Occipital lobe (tissue), 2 donors: ENCODE results near the gene ZFP36L2. TPM values are rescaled to one million over a fixed set of nuclear protein-coding genes. Genes with fewer than 3 reads are reported as not detected.

Experiments
- DNase-seq: peaks from one replicate; lab custom pipeline; 2025; lab: John Stamatoyannopoulos, UW
- total RNA-seq: library from RNA; depleted of rRNA; stranded (reverse); fragments of >200 nt; gene quantifications from one replicate; pipeline ENCODE4 v1.2.3, GENCODE V29; 2014

ZFP36L2 gene
- total RNA-seq, 1 donor from 2014 or later: 2.5 TPM

DNA sequence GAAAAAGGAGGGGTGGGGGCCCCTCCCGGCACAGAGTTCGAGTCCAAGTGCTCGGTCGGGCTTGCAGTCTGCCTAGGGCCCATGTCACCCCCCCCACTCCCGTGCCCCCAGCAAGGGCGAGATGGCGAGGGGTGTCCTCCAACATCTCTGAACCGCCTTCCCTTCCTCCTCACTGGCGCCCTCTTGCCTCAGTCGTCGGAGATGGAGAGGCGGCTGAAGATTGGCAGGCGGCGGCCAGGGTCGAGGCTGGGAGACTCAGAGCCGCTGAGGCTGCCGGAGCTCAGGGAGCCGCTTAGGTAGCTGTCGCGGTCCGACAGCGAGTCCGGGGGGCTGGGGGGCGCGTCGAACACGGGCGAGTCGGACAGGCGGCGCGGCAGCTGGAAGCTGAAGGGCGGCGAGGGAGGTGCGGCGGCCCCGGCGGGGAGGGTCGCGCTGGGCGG, 2.3 kb downstream of the ZFP36L2 start:
- no peak for DNase-seq

GRCh38 chr2:43223521-43224001, 2.8 kb downstream of the ZFP36L2 start:
- DNase-seq: no peak

- no peak for DNase-seq
Observed at GRCh38 chr2:43222475-43223309, 3.7 kb downstream of the ZFP36L2 start.

DNA sequence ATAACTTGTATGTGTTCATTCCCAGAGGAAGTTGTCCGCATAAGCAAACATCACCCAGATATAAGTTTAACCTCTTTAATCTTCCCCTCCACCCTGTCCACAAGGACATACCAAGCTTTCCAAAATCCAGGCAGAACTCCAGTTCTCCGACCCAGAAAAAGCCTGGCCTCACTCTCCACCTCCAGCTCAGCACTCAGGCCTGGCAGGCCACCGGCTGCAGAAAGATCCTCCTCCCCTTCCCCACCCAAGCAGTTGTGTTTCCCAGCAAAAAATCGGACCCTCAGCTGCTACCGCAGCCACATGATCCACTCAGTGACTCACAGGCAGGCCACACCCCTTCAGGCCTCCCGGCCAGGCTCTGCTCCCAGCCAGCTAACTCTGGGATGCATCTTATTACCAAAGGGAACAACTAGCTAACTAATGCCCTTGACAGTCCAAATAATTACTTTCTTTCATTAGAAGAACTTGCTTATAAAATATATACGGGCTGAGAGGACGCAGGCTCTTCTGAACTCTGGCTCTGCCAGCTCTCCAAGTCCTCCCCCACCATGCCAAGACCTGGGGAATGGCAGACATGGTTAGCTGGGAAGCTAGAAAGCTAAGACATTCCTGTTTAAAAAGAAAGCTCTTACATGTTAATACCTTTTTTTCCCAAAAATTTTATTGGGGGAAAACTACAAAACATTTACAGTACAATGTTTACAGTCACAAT, 4.5 kb downstream of the ZFP36L2 start:
- DNase-seq: peak; percentile 79

GRCh38 chr2:43221124-43221762, 5.2 kb downstream of the ZFP36L2 start:
- DNase-seq: no peak

DNA sequence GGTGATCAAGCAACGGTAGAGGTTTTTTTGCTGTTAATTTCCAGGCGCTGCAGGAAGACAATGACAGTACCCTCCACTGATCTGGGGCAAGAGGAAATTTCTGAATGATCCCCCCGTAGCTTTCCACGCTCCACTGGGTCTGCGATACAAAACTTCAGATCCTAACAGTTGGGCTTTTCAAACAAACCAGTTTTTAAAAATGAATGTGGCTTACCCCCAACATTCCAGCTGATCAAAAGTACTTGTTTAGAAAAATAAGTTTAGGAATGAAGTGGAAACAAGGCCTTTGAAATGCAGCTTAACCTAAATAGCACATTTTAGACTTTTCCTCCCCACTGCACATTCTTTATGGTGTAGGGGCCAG, 5.7 kb downstream of the ZFP36L2 start:
- DNase-seq: no peak

- no peak for DNase-seq
Observed at GRCh38 chr2:43220229-43220751, 6.1 kb downstream of the ZFP36L2 start.

DNA sequence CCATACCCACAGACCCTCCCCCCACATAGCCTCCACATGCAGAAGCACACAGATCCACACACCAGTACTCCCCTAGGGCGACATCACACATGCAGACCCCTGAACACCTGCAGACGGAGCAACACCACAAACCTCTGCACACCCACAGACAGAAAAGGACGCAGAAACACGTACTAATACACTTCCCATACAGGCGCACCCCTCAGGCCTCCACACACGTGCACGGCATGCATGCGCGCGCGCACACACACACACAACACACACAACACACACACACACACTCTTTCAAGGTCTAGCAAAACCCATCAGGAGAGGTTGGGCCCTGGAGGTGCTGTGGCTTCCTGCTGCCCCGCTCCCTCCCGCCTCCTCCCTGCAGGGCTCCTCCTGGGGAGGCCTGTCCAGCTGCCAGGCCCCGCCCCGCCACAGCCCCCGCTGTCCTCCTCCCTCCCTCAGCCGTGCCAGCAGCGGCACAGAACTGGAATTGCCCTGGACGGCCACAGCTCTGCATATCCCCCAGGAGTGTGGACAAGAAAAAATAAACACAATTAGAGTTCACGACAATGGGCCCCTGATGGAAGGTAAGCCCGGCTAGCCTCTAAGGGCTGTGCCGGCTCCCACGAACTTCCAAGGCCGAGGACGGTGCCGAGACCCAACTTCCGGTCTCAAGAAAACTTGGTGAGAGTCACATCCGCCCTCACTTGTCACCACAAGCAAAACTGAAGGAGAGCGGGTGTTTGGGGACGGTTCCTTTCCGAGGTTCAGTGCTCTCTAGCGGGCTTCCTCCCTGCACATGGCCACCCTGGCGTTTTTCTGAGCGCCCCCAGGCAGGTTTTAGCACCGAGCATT, 6.8 kb downstream of the ZFP36L2 start:
- DNase-seq: peak; percentile 65

- no peak for DNase-seq
Observed at GRCh38 chr2:43218702-43219382, 7.6 kb downstream of the ZFP36L2 start.

DNA sequence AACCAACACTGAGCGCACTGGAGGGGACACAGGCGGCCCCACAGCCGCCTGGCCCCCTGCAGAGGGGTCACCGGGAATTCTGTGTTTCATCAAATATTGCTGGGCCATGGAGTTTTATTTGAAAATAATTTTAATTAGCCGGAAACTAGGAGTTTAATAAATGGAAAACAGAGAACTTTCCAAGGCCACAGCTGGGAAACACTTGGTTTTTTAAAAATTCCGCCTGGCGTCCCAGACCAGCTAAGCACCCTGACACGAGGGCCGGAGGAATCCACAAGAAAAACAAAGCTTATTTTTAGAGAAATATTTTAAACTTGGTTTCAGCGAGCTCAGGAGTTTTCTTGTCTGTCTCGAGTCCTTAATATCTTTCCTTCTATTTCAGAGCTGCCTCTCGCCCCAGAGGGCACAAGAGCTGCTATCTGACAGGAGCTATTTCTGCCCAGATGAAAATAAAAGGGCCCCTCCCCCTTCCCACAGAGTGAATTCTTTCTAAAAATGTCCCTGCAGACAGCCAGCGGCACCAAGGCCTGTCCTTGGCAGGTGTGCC, 8.2 kb downstream of the ZFP36L2 start:
- DNase-seq: no peak

DNA sequence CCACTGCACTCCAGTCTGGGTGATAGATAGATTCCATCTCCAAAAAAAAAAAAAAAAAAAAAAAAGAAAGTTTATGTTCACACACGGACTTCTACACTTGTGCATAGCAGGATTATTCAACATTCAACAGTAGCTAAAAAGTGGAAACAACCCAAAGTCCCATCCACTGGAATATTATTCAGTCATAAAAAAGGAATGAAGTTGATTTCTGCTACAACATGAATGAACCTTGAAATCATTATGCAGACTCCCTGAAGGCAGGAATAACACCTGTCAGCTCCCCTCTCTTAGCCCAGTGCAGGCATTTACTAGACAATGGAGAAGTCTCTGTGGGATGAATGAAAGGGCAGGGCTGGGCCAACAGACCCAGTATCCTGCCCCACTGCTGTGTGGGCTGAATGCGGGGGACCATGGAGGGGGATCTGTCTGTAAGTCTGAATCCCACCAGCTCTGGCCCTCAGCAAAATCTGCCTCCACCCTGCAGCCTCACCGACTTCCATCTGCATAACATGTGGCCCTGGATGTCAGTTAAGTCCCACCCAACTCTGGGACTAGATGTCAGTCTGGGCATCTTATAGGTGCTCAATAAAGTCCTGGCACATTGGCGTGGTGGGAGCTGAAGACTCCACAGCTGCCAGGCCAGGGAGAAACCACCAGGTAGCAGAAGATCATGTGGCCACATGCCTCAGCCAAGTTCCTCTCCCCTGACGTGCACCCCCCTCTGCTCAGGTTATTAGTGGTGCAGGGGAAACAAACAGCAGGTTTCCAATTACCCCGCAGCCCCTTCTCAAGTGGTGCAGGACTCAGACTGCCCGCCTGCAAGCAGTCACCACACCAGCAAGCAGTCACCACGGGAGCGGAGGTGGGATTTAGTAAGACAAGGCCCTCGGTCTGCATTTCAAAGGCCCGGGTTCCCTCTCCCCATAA, 8.9 kb downstream of the ZFP36L2 start:
- no peak for DNase-seq

GRCh38 chr2:43216629-43217028, 9.8 kb downstream of the ZFP36L2 start:
- DNase-seq: no peak

DNA sequence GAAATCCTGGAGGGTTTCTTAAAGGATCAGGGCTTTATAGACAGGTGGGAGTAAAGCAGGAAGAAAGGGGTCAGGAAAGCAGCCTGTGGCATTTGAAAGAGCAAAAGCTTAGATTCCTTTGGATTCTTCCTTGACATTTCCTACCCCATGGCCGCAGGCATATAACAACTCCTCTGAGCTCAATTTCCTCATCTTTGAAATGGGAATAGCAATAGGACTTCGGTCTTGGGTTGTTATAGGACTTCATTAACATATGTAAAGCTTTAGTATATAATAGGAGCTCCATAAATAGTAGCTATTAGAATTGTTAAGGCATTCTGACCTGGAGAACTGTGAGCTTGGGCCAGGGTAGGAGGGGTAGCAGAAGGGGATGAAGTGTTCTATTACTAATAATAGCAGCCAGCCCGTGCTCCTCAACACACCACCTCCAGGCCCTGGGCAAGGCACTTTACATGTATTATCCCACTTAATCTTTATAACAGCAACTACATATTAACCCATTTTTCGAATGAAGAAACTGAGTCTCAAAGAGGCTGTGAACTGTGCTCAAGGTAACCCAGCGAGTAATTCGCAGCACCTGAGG, 10.6 kb downstream of the ZFP36L2 start:
- no peak for DNase-seq

GRCh38 chr2:43214253-43214652, 12.2 kb downstream of the ZFP36L2 start:
- no peak for DNase-seq

- no peak for DNase-seq
Observed at GRCh38 chr2:43212931-43213330, 13.5 kb downstream of the ZFP36L2 start.

DNA sequence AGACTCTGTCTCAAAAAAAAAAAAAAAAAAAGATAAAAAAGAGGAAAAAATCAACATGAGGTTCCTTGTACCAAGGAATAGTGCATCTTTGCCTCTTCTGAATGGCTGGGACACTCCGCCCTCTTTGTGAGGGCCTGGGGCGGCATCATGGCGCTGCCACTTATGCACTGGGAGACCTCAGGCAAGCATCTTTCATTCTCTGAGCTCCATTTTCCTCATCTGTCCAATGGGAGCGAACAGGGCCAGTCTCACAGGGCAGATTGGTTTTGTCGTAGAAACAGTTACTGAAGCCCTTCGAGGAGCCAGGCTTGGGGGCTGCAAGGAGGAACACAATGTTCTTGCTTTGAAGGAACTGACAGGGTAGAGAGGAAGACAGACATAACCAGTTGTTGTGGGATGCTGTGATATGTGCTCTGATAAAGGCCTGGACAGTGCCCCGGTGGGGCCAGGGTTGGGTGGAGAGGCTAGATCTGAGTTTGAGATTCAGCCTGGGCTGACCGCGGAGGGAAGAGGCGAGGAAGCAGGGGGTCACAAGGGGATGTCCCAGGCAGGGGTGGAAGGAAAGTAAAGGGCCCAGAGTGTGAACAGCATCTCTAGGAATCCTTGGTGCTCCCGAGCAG, 14.1 kb downstream of the ZFP36L2 start:
- DNase-seq: no peak

GRCh38 chr2:43210467-43211303, 15.7 kb downstream of the ZFP36L2 start:
- DNase-seq: no peak
